Liver (tissue), 3 donors: Measurements from ENCODE around the gene ZNF574.

Experiments
- GABPA ChIP-seq, 2 donors: IDR thresholded peaks in 1 of 2; conservative IDR thresholded peaks in 1 of 2; 2 replicates each; pipeline ENCODE4 v1.6.1; 2016; ENCODE audit warnings: antibody characterized with exemption in 2 of 2, mild to moderate bottlenecking in 1 of 2, moderate library complexity in 1 of 2
- RAD21 ChIP-seq, 2 donors: IDR thresholded peaks; 2 replicates each; pipeline ENCODE4 v1.6.1; 2016; ENCODE audit warnings: antibody characterized with exemption in 2 of 2, mild to moderate bottlenecking in 2 of 2
- SP1 ChIP-seq: IDR thresholded peaks from 2 replicates; pipeline ENCODE4 v1.6.1; 2018; ENCODE audit warnings: antibody characterized with exemption, mild to moderate bottlenecking
- TF ChIP-seq, protein P1 (sequence below): fragments of 150-350 bp; IDR thresholded peaks from 2 replicates; pipeline ENCODE4 v1.5.1; 2017; ENCODE audit warnings: improper control_type of control experiment, low read depth, low read length; ENCODE audit not compliant: missing input control
- donor health status: healthy.
- donor health status: healthy.

- TF ChIP-seq, protein P1, sequence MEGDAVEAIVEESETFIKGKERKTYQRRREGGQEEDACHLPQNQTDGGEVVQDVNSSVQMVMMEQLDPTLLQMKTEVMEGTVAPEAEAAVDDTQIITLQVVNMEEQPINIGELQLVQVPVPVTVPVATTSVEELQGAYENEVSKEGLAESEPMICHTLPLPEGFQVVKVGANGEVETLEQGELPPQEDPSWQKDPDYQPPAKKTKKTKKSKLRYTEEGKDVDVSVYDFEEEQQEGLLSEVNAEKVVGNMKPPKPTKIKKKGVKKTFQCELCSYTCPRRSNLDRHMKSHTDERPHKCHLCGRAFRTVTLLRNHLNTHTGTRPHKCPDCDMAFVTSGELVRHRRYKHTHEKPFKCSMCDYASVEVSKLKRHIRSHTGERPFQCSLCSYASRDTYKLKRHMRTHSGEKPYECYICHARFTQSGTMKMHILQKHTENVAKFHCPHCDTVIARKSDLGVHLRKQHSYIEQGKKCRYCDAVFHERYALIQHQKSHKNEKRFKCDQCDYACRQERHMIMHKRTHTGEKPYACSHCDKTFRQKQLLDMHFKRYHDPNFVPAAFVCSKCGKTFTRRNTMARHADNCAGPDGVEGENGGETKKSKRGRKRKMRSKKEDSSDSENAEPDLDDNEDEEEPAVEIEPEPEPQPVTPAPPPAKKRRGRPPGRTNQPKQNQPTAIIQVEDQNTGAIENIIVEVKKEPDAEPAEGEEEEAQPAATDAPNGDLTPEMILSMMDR: no peak
- TF ChIP-seq SP1 (no peak), RAD21 (IDR thresholded peaks at IDR 0.05) (no peak), GABPA (IDR thresholded peaks at IDR 0.05 in 1 of 2, conservative IDR thresholded peaks at IDR 0.05 in 1 of 2) (no peak)
Observed at GRCh38 chr19:42060117-42060516, 15.8 kb upstream of the ZNF574 start.
